HEK293 (cell line): ENCODE data around the gene TIGAR.

Source experiments
- PBX3 ChIP-seq: sonication (generic); formaldehyde crosslinking; IDR thresholded peaks from 2 replicates; pipeline ENCODE4 v1.8.1; 2022; ENCODE audit warnings: mild to moderate bottlenecking, moderate library complexity, missing genetic modification reagents
- YY1 ChIP-seq: fragments of 450-650 bp; formaldehyde crosslinking; IDR thresholded peaks from 2 replicates; pipeline ENCODE4 v1.5.1; 2018; ENCODE audit warnings: missing biosample characterization, missing genetic modification characterization
- ZNF157 ChIP-seq: fragments of 450-650 bp; formaldehyde crosslinking; IDR thresholded peaks from 2 replicates; pipeline ENCODE4 v1.5.1; 2016; ENCODE audit warnings: missing biosample characterization, missing genetic modification characterization
- ZNF16 ChIP-seq: fragments of 450-650 bp; formaldehyde crosslinking; IDR thresholded peaks from 2 replicates; pipeline ENCODE4 v1.5.1; 2016; ENCODE audit warnings: low read depth, missing biosample characterization, missing genetic modification characterization
- ZNF274 ChIP-seq, 2 experiments: fragments of 200-500 bp in 1 of 2; fragments of 450-650 bp in 1 of 2; sonication (Bioruptor generic) in 1 of 2; formaldehyde crosslinking in 1 of 2; IDR thresholded peaks; 2 replicates each; pipeline versions ENCODE4 v1.5.1 to v1.6.1; 2014 to 2016; ENCODE audit warnings: borderline replicate concordance in 1 of 2, inconsistent platforms in 1 of 2, low read length in 1 of 2, missing biosample characterization in 1 of 2, missing genetic modification characterization in 1 of 2
- ZNF324 ChIP-seq: fragments of 450-650 bp; formaldehyde crosslinking; IDR thresholded peaks from 2 replicates; pipeline ENCODE4 v1.5.1; 2016; ENCODE audit warnings: missing biosample characterization, missing genetic modification characterization
- ZNF510 ChIP-seq: fragments of 450-650 bp; formaldehyde crosslinking; IDR thresholded peaks from 2 replicates; pipeline ENCODE4 v1.5.1; 2018; ENCODE audit warnings: mild to moderate bottlenecking, missing genetic modification characterization, missing biosample characterization; ENCODE audit not compliant: insufficient replicate concordance
- ZNF776 ChIP-seq: fragments of 450-650 bp; formaldehyde crosslinking; IDR thresholded peaks from 2 replicates; pipeline ENCODE4 v1.5.0; 2017; ENCODE audit warnings: missing biosample characterization, missing genetic modification characterization, borderline replicate concordance
- ZNF785 ChIP-seq: fragments of 450-650 bp; formaldehyde crosslinking; IDR thresholded peaks from 2 replicates; pipeline ENCODE4 v1.5.1; 2016; ENCODE audit warnings: missing biosample characterization, missing genetic modification characterization
- TF ChIP-seq, protein P1 (sequence below): fragments of 450-650 bp; formaldehyde crosslinking; IDR thresholded peaks from 2 replicates; pipeline ENCODE4 v1.5.1; 2016; ENCODE audit warnings: missing biosample characterization, missing genetic modification characterization
- TF ChIP-seq, protein P2 (sequence below): fragments of 450-650 bp; formaldehyde crosslinking; IDR thresholded peaks from 2 replicates; pipeline ENCODE4 v1.5.1; 2016; ENCODE audit warnings: missing biosample characterization, missing genetic modification characterization
- TF ChIP-seq, protein P3 (sequence below): fragments of 450-650 bp; formaldehyde crosslinking; IDR thresholded peaks from 2 replicates; pipeline ENCODE4 v1.5.1; 2016; ENCODE audit warnings: missing biosample characterization, missing genetic modification characterization

GRCh38 chr12:4280351-4281163 is 40.5 kb upstream of the TIGAR start:
- TF ChIP-seq PBX3 (CRISPR knock-in tag) (no peak), ZNF274 (IDR thresholded peaks at IDR 0.05; ENCODE audit: low read length) (no peak), ZNF274 (tag by site-specific recombination; IDR thresholded peaks at IDR 0.05; ENCODE audit: borderline replicate concordance) (no peak), ZNF324 (no peak), YY1 (tag by site-specific recombination) (no peak), ZNF157 (no peak), ZNF16 (no peak), ZNF785 (tag by site-specific recombination) (no peak), ZNF510 (no peak), ZNF776 (tag by site-specific recombination) (no peak)
- TF ChIP-seq, protein P1, sequence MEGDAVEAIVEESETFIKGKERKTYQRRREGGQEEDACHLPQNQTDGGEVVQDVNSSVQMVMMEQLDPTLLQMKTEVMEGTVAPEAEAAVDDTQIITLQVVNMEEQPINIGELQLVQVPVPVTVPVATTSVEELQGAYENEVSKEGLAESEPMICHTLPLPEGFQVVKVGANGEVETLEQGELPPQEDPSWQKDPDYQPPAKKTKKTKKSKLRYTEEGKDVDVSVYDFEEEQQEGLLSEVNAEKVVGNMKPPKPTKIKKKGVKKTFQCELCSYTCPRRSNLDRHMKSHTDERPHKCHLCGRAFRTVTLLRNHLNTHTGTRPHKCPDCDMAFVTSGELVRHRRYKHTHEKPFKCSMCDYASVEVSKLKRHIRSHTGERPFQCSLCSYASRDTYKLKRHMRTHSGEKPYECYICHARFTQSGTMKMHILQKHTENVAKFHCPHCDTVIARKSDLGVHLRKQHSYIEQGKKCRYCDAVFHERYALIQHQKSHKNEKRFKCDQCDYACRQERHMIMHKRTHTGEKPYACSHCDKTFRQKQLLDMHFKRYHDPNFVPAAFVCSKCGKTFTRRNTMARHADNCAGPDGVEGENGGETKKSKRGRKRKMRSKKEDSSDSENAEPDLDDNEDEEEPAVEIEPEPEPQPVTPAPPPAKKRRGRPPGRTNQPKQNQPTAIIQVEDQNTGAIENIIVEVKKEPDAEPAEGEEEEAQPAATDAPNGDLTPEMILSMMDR (tag by site-specific recombination) = no peak
- TF ChIP-seq, protein P2, sequence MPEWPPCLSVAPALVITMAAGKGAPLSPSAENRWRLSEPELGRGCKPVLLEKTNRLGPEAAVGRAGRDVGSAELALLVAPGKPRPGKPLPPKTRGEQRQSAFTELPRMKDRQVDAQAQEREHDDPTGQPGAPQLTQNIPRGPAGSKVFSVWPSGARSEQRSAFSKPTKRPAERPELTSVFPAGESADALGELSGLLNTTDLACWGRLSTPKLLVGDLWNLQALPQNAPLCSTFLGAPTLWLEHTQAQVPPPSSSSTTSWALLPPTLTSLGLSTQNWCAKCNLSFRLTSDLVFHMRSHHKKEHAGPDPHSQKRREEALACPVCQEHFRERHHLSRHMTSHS (tag by site-specific recombination) = no peak
- TF ChIP-seq, protein P3, sequence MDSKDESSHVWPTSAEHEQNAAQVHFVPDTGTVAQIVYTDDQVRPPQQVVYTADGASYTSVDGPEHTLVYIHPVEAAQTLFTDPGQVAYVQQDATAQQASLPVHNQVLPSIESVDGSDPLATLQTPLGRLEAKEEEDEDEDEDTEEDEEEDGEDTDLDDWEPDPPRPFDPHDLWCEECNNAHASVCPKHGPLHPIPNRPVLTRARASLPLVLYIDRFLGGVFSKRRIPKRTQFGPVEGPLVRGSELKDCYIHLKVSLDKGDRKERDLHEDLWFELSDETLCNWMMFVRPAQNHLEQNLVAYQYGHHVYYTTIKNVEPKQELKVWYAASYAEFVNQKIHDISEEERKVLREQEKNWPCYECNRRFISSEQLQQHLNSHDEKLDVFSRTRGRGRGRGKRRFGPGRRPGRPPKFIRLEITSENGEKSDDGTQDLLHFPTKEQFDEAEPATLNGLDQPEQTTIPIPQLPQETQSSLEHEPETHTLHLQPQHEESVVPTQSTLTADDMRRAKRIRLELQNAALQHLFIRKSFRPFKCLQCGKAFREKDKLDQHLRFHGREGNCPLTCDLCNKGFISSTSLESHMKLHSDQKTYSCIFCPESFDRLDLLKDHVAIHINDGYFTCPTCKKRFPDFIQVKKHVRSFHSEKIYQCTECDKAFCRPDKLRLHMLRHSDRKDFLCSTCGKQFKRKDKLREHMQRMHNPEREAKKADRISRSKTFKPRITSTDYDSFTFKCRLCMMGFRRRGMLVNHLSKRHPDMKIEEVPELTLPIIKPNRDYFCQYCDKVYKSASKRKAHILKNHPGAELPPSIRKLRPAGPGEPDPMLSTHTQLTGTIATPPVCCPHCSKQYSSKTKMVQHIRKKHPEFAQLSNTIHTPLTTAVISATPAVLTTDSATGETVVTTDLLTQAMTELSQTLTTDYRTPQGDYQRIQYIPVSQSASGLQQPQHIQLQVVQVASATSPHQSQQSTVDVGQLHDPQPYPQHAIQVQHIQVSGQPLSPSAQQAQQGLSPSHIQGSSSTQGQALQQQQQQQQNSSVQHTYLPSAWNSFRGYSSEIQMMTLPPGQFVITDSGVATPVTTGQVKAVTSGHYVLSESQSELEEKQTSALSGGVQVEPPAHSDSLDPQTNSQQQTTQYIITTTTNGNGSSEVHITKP (tag by site-specific recombination) = no peak
